Neural progenitor cell (in vitro differentiated cells): ENCODE results near the gene NR1D1.

Source experiments
- EZH2phosphoT487 ChIP-seq: fragments of 200-600 bp; sonication (generic); IDR thresholded peaks from 2 replicates; pipeline ENCODE4 v1.6.1; 2017; ENCODE audit warnings: antibody characterized with exemption
- TF ChIP-seq, protein P1 (sequence below): fragments of 200-600 bp; sonication (generic); IDR thresholded peaks from 2 replicates; pipeline ENCODE4 v1.5.1; 2017; ENCODE audit warnings: antibody characterized with exemption, mild to moderate bottlenecking

DNA sequence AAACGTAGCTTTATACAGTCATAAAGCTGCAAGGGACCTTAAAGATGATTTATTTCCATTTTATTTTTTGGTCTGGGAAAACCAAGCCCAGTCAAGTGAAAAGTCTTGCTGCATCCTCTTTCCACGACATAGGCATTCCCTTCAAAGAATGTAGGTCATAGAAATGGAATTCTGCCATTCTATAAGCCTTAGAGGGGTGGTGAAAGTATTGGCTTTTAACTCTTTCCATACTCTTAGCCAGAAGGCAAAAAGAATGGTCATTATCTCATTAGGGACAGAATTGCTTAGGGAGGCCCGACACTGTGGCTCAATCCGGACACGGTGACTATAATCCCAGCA, 13.5 kb upstream of the NR1D1 start:
- TF ChIP-seq, protein P1, sequence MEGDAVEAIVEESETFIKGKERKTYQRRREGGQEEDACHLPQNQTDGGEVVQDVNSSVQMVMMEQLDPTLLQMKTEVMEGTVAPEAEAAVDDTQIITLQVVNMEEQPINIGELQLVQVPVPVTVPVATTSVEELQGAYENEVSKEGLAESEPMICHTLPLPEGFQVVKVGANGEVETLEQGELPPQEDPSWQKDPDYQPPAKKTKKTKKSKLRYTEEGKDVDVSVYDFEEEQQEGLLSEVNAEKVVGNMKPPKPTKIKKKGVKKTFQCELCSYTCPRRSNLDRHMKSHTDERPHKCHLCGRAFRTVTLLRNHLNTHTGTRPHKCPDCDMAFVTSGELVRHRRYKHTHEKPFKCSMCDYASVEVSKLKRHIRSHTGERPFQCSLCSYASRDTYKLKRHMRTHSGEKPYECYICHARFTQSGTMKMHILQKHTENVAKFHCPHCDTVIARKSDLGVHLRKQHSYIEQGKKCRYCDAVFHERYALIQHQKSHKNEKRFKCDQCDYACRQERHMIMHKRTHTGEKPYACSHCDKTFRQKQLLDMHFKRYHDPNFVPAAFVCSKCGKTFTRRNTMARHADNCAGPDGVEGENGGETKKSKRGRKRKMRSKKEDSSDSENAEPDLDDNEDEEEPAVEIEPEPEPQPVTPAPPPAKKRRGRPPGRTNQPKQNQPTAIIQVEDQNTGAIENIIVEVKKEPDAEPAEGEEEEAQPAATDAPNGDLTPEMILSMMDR, result no peak
- no peak for TF ChIP-seq EZH2phosphoT487
